Measurements from ENCODE around the gene ZNF165.
A peak's percentile ranks its signal among the peaks of the same experiment; 100 is the strongest.

GRCh38 chr6:28080631-28081485 is 490 bp downstream of the ZNF165 start:
- TF ChIP-seq CTCF (IDR thresholded peaks at IDR 0.05) (no peak), POLR2A (IDR thresholded peaks at IDR 0.05) (peak; percentile 51)
